ENCODE measurements around the gene PREX1.
"Not testable (repeated sequence)": the region's sequence is repeated elsewhere in the genome, so short reads cannot be mapped to it uniquely, and the experiment has no call there.

The PREX1 gene

GRCh38 chr20:48773837-48774418, 53.9 kb downstream of the PREX1 start:
- no peak for DNase-seq (ENCODE audit: low spot score)

GRCh38 chr20:48772183-48772976, 55.4 kb downstream of the PREX1 start:
- DNase-seq (ENCODE audit: low spot score), result no peak

- DNase-seq (ENCODE audit: low spot score), result no peak
Observed at GRCh38 chr20:48771542-48771941, 56.3 kb downstream of the PREX1 start.

- DNase-seq (ENCODE audit: low spot score), result no peak
Observed at GRCh38 chr20:48770700-48771442, 56.9 kb downstream of the PREX1 start.

- no peak for DNase-seq (ENCODE audit: low spot score)
Observed at GRCh38 chr20:48769069-48769983, 58.5 kb downstream of the PREX1 start.

- no peak for DNase-seq (ENCODE audit: low spot score)
Observed at GRCh38 chr20:48766961-48767960, 60.5 kb downstream of the PREX1 start.

- no peak for DNase-seq (ENCODE audit: low spot score)
Observed at GRCh38 chr20:48766205-48766604, 61.6 kb downstream of the PREX1 start.

- DNase-seq (ENCODE audit: low spot score), result no peak
Observed at GRCh38 chr20:48765359-48765758, 62.4 kb downstream of the PREX1 start.

GRCh38 chr20:48763216-48763914, 64.4 kb downstream of the PREX1 start:
- DNase-seq (ENCODE audit: low spot score), result no peak

- DNase-seq (ENCODE audit: low spot score), result no peak
Observed at GRCh38 chr20:48761874-48762273, 65.9 kb downstream of the PREX1 start.

GRCh38 chr20:48761023-48761785, 66.6 kb downstream of the PREX1 start:
- DNase-seq (ENCODE audit: low spot score), result no peak

GRCh38 chr20:48760403-48760983, 67.3 kb downstream of the PREX1 start:
- DNase-seq (ENCODE audit: low spot score), result no peak

- no peak for DNase-seq (ENCODE audit: low spot score)
Observed at GRCh38 chr20:48759631-48760245, 68.1 kb downstream of the PREX1 start.

- DNase-seq (ENCODE audit: low spot score), result no peak
Observed at GRCh38 chr20:48758206-48758820, 69.5 kb downstream of the PREX1 start.

GRCh38 chr20:48756774-48757173, 71.0 kb downstream of the PREX1 start:
- not testable (repeated sequence) for DNase-seq (ENCODE audit: low spot score)

GRCh38 chr20:48754292-48754691, 73.5 kb downstream of the PREX1 start:
- no peak for DNase-seq (ENCODE audit: low spot score)

GRCh38 chr20:48752963-48753362, 74.8 kb downstream of the PREX1 start:
- DNase-seq (ENCODE audit: low spot score), result no peak

GRCh38 chr20:48751871-48752270, 75.9 kb downstream of the PREX1 start:
- DNase-seq (ENCODE audit: low spot score), result no peak
